Small intestine (tissue), 7 donors: ENCODE results near the gene ALPP. TPM values are rescaled to one million over a fixed set of nuclear protein-coding genes. Genes with fewer than 3 reads are reported as not detected.
"Not testable (repeated sequence)": the region's sequence is repeated elsewhere in the genome, so short reads cannot be mapped to it uniquely, and the experiment has no call there.

Experiments used
- DNase-seq, 2 donors: peaks; one replicate each; pipeline versions ENCODE4 v3.0.0 to v3.0.0-alpha.2; 2013
- FAIRE-seq: peaks from 2 replicates; lab custom pipeline; 2012; peaks lifted over from hg19 to GRCh38; lab: Jason Lieb, UNC
- H3K27ac ChIP-seq, 3 donors: one replicate each; pipeline ENCODE4 v1.5.1; 2013; ENCODE audit warnings: low read length in 2 of 3, mild to moderate bottlenecking in 2 of 3, control low read depth in 1 of 3, inconsistent platforms in 1 of 3, low read depth in 1 of 3, moderate library complexity in 1 of 3
- H3K27me3 ChIP-seq, 3 donors: one replicate each; pipeline ENCODE4 v1.6.1; 2013; ENCODE audit warnings: low read length in 3 of 3, inconsistent platforms in 1 of 3; ENCODE audit not compliant: control insufficient read depth in 3 of 3, insufficient read depth in 3 of 3
- H3K36me3 ChIP-seq, 3 donors: one replicate each; pipeline ENCODE4 v1.6.1; 2013; ENCODE audit warnings: low read length in 3 of 3, inconsistent platforms in 1 of 3, low read depth in 1 of 3, mild to moderate bottlenecking in 1 of 3, moderate library complexity in 1 of 3; ENCODE audit not compliant: control insufficient read depth in 3 of 3, insufficient read depth in 2 of 3
- H3K4me1 ChIP-seq, 3 donors: one replicate each; pipeline ENCODE4 v1.6.1; 2013; ENCODE audit warnings: low read length in 2 of 3, inconsistent platforms in 1 of 3, low read depth in 1 of 3, mild to moderate bottlenecking in 1 of 3, moderate library complexity in 1 of 3; ENCODE audit not compliant: control insufficient read depth in 3 of 3, insufficient read depth in 2 of 3
- H3K4me3 ChIP-seq, 3 donors: one replicate each; pipeline ENCODE4 v1.5.1; 2013; ENCODE audit warnings: low read length in 3 of 3, control low read depth in 1 of 3, inconsistent platforms in 1 of 3, low read depth in 1 of 3, mild to moderate bottlenecking in 1 of 3, moderate library complexity in 1 of 3
- H3K9me3 ChIP-seq, 2 donors: one replicate each; pipeline ENCODE4 v1.6.1; 2013; ENCODE audit warnings: low read depth in 1 of 2, low read length in 1 of 2; ENCODE audit not compliant: control insufficient read depth in 2 of 2, insufficient read depth in 1 of 2
- WGBS, 3 donors: extraction: QIAGEN DNeasy Blood & Tissue Kit; methylation state at CpG; one replicate each; pipeline ENCODE4 v1.1.7; 2013; 5-methylcytosine and 5-hydroxymethylcytosine counted together
- polyA plus RNA-seq, 4 donors: library from polyadenylated mRNA; stranded (reverse) in 3 of 4; unstranded in 1 of 4; fragments of 200-250 nt in 3 of 4; fragments of 120-200 nt in 1 of 4; gene quantifications; one replicate each; pipeline versions ENCODE4 v1.2.1 to v1.2.3, GENCODE V29; 2013
- donor health status: healthy with polysubstance abuse.
- donor health status: control.
- donor health status: control.
- donor health status: Bipolar disorder and iron deficiency.
- donor health status: healthy.

The ALPP gene
- polyA plus RNA-seq, 4 donors = 0.01 TPM; not detected in 3

DNA sequence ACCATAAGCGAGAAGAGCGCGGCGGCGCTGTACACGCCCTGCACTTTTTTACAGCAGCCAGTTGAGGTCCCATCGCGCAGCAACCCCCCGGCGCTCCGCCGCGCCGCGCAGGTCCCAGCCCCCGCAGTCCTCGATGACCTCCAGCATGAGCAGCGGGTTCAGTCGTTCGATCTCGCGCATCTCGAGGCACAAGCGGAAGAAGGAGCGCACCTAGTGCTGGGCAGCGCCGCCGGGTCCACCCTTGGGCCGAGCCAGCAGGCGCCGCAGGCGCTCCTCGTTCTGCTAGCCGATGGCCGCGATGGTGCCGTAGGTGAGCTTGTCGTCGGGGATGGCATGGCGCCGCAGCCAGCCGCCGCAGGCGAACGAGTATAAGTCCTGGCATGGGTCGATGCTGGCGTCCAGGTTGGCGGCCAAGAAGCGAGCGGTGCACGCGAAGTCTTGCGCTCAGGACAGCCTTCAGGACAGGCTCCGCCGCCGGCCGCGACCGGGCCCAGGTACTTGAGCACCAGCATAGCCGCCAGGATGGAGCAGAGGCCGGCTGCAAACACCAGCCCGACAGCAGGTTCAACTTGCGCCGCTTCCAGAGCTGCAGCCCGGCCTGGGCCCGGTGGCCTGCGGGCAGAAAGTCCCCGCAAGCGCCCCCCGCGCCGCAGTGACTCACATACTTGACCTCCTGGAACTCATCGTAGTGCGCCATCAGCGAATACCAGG, 8.3 kb downstream of the ALPP start:
- Histone ChIP-seq H3K36me3 (no peaks in the 10 kb centered on the region), H3K27ac (no peak overlapping the region), H3K9me3 (no peaks in the 10 kb centered on the region), H3K4me3 (no peak overlapping the region), H3K27me3 (peaks cover 8 to 87% (median 39%) of the 10 kb centered on the region in 3 donors), H3K4me1 (peaks cover 0 to 3% (median 0%) of the 10 kb centered on the region in 3 donors)
- peak in 1 of 2 donors; percentile 25 for DNase-seq
- 9 to 14% (median 12%) methylated on average over 47 to 75 of the region's 75 CpGs for WGBS, 3 donors
- no peak for FAIRE-seq

DNA sequence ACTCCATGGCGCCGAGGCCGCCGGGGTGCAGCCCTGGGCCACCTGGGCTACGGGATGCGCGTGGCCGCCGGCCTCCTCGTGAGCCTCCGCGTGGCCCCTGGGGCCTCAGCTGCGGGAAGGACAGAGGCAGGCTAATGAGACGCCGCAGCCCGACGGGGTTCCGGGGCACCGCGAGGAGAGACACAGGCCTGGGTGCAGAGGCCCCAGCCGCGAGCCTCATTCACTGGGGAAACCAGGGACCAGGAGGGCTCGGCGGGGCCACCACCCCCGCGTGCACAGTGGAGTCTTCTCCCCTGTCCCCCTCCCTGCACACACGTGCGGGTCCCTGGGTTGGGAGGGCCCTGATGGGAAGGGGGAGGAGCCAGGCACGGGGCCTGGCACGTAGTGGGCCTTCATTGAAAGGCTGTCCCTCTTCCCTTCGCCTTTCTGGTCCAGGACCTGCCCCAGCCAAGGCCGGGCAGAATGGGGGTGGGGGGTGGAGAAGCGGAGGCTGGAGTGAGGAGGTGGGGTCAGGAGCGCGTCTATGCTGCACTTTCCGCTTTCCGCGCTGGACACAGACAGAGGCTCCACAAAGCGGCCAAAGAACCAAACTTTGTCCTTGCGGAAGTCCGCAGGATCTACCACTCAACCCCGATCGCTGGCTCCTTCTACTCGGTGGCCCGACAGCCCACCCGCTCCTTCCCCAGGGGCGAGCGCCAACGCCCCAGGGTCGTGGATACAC, 9.1 kb downstream of the ALPP start:
- no peaks in the 10 kb centered on the region for H3K36me3 ChIP-seq
- H3K9me3 ChIP-seq = no peaks in the 10 kb centered on the region
- DNase-seq = no peak
- peaks cover 8 to 83% (median 39%) of the 10 kb centered on the region in 3 donors for H3K27me3 ChIP-seq
- FAIRE-seq = no peak
- peaks cover 0 to 3% (median 0%) of the 10 kb centered on the region in 3 donors for H3K4me1 ChIP-seq
- 14 to 26% (median 16%) methylated on average over 42 to 50 of the region's 50 CpGs for WGBS, 3 donors
- H3K27ac ChIP-seq = no peak overlapping the region
- no peak overlapping the region for H3K4me3 ChIP-seq

- Histone ChIP-seq H3K27me3 (peaks cover 8 to 75% (median 39%) of the 10 kb centered on the region in 3 donors), H3K27ac (no peak overlapping the region), H3K4me1 (peaks cover 0 to 3% (median 0%) of the 10 kb centered on the region in 3 donors), H3K4me3 (peak overlapping the region in 1 of 3 donors; percentile 10), H3K36me3 (no peaks in the 10 kb centered on the region), H3K9me3 (no peaks in the 10 kb centered on the region)
- 9 to 29% (median 25%) methylated on average over 36 to 42 of the region's 42 CpGs for WGBS, 3 donors
- no peak for DNase-seq
- no peak for FAIRE-seq
These were observed 9.9 kb downstream of the ALPP start for GRCh38 chr2:232388324-232388891.

DNA sequence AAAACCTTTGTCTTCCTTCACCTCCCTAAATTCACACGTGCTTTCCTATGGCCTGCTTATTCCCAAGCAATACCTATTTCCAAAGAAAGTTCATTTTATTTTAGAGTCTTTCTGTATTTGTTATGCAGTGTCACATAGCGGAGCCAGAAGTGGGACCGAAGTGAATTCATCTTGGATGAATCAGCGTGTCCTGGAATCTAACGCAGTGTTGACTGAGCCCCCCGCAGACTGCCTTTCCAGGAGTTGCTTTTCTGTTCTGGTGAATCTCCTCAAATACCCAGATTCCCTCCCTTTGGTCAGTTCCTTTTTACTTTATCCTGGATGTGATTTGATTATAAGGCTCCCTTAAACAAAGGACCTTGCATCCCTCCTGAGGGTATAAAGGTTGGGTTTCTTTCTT, 10.8 kb downstream of the ALPP start:
- Histone ChIP-seq H3K9me3 (no peaks in the 10 kb centered on the region), H3K27ac (no peak overlapping the region), H3K4me3 (no peak overlapping the region), H3K27me3 (peaks cover 8 to 67% (median 37%) of the 10 kb centered on the region in 3 donors), H3K36me3 (no peaks in the 10 kb centered on the region), H3K4me1 (peaks cover 0 to 3% (median 0%) of the 10 kb centered on the region in 3 donors)
- 40 to 60% (median 57%) methylated on average over 6 of the region's 6 CpGs for WGBS, 3 donors
- no peak for FAIRE-seq
- DNase-seq = no peak

- Histone ChIP-seq H3K36me3 (no peaks in the 10 kb centered on the region), H3K27me3 (peaks cover 8 to 60% (median 34%) of the 10 kb centered on the region in 3 donors), H3K4me1 (peaks cover 0 to 3% (median 0%) of the 10 kb centered on the region in 3 donors), H3K9me3 (no peaks in the 10 kb centered on the region), H3K27ac (no peak overlapping the region), H3K4me3 (no peak overlapping the region)
- DNase-seq (no peak), FAIRE-seq (no peak)
- WGBS, 3 donors = 29 to 40% (median 35%) methylated on average over 3 of the region's 3 CpGs
These were observed 12.1 kb downstream of the ALPP start for GRCh38 chr2:232390661-232391060.

DNA sequence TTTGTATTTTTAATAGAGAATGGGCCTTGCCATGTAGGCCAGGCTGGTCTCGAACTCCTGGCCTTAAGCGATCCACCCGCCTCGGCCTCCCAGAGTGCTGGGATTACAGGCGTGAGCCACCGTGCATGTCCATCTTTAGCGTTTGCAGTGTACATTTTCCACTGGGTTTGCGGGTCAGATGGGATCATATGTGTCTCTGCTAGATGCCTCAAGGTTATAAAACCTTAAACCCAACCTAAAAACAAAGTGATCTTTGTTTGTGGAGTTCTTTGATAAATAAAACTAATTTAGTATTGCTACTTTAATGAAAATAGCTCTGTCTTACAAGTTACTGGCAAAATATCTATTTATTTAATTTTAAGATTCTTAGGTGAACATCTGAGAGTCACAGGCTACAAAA, 15.0 kb downstream of the ALPP start:
- WGBS, 3 donors = 92 to 93% (median 92%) methylated on average over 8 of the region's 8 CpGs
- no peak for DNase-seq
- FAIRE-seq = no peak
- H3K4me3 ChIP-seq = no peak overlapping the region
- H3K27me3 ChIP-seq = peaks cover 0 to 31% (median 14%) of the 10 kb centered on the region in 3 donors
- peaks cover 0 to under 1% (median 0%) of the 10 kb centered on the region in 3 donors for H3K4me1 ChIP-seq
- no peaks in the 10 kb centered on the region for H3K36me3 ChIP-seq
- H3K9me3 ChIP-seq = no peaks in the 10 kb centered on the region
- H3K27ac ChIP-seq = no peak overlapping the region

- not testable (repeated sequence) for H3K9me3 ChIP-seq, H3K4me1 ChIP-seq, H3K27ac ChIP-seq, FAIRE-seq, DNase-seq, H3K4me3 ChIP-seq, H3K36me3 ChIP-seq
- WGBS, 3 donors = 91 to 94% (median 91%) methylated on average over 7 of the region's 7 CpGs
- peaks cover 0 to 22% (median 9%) of the 10 kb centered on the region in 3 donors for H3K27me3 ChIP-seq
These were observed 15.9 kb downstream of the ALPP start for GRCh38 chr2:232394431-232394830.

DNA sequence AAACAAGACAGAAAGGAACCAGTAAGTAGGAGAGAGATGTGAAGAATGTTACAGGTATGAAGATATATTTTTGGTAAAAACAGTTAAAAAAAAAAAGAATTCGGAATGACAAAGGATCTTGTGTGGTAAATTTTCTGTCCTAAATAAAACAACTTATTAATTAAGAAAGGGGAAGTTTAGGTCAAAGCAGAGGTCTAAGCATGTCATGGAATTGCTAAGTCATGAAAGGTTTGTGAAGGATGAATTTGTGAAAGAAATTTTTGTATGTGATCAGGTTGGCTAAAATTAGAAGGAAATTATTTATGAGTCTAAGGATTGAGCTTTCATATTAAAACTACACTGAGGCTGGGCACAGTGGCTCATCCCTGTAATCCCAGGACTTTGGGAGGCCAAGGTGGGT, 17.0 kb downstream of the ALPP start:
- no peak overlapping the region for H3K27ac ChIP-seq
- H3K4me3 ChIP-seq = no peak overlapping the region
- 69 to 97% (median 70%) methylated on average over 1 of the region's 1 CpG for WGBS, 3 donors
- FAIRE-seq (no peak), DNase-seq (no peak)
- no peaks in the 10 kb centered on the region for H3K36me3 ChIP-seq
- H3K4me1 ChIP-seq = peaks cover 0 to 2% (median 0%) of the 10 kb centered on the region in 3 donors
- H3K27me3 ChIP-seq = peaks cover 0 to 10% (median 3%) of the 10 kb centered on the region in 3 donors
- H3K9me3 ChIP-seq = no peaks in the 10 kb centered on the region
